AG09309 (cell line): ENCODE data around the gene NEK6.

ENCODE experiments used
- DNase-seq: peaks from one replicate; pipeline ENCODE4 v3.0.0-alpha.2; 2010; ENCODE audit warnings: low read depth
- H3K4me3 ChIP-seq: 2 replicates; pipeline ENCODE4 v1.5.1; 2011; ENCODE audit warnings: mild to moderate bottlenecking, low read depth, low read length, moderate library complexity; ENCODE audit not compliant: control insufficient read depth
- TF ChIP-seq, protein P1 (sequence below): IDR thresholded peaks from 2 replicates; pipeline ENCODE4 v1.5.1; 2011; ENCODE audit warnings: mild to moderate bottlenecking, low read depth, low read length, inconsistent platforms; ENCODE audit not compliant: insufficient read depth, control insufficient read depth; ENCODE audit errors: missing control alignments

Gene NEK6

DNA sequence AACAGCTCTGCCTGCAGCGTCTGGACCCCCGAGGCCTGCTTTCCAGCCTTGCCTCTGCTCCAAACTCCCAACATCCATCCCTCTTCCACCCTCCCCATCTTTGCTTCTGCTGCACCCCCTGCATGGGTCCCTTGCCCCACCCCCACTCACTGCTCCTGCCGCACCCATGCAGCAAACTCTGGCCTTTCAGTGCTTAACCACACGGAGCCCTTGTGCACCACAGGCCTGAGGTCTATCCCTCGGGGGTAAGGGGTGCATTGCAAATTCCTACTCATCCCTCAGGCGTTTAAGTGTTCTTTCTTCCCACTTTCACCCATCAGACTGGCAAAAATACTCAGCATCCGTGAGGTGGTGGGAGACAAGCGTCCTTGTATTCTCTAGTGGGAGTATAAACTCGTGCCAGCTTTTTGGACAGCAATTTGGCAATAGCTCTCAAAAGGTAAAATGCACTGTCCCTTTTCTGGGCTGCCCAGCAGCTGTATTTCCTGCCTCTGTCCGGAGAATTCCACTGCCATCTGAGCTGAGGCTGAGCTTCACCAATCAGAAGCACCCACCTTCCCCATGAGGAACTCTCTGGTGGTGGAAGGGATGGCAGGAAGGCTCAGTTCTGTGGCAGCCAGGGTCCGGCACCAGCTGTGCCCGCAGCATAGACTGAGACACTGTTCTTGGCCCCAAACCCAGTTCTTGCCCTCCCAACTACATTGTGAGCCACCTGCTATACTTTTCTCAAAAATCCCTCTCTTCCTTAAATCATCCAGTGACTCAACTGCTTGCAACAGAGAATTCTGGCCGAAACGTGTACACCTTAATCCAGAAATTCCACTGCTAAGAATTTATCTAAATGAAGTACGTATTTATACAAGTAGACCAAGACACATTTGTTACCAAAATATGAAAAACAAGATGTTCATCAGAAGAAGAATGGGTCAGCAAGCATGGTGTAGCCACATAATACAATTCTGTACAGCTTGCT, 142.5 kb downstream of the NEK6 start:
- TF ChIP-seq, protein P1, sequence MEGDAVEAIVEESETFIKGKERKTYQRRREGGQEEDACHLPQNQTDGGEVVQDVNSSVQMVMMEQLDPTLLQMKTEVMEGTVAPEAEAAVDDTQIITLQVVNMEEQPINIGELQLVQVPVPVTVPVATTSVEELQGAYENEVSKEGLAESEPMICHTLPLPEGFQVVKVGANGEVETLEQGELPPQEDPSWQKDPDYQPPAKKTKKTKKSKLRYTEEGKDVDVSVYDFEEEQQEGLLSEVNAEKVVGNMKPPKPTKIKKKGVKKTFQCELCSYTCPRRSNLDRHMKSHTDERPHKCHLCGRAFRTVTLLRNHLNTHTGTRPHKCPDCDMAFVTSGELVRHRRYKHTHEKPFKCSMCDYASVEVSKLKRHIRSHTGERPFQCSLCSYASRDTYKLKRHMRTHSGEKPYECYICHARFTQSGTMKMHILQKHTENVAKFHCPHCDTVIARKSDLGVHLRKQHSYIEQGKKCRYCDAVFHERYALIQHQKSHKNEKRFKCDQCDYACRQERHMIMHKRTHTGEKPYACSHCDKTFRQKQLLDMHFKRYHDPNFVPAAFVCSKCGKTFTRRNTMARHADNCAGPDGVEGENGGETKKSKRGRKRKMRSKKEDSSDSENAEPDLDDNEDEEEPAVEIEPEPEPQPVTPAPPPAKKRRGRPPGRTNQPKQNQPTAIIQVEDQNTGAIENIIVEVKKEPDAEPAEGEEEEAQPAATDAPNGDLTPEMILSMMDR: no peak
- H3K4me3 ChIP-seq: no peak overlapping the region
- no peak for DNase-seq
